Measurements from ENCODE around the gene MYO9A.
A peak's percentile ranks its signal among the peaks of the same experiment; 100 is the strongest.

Gene MYO9A

DNA sequence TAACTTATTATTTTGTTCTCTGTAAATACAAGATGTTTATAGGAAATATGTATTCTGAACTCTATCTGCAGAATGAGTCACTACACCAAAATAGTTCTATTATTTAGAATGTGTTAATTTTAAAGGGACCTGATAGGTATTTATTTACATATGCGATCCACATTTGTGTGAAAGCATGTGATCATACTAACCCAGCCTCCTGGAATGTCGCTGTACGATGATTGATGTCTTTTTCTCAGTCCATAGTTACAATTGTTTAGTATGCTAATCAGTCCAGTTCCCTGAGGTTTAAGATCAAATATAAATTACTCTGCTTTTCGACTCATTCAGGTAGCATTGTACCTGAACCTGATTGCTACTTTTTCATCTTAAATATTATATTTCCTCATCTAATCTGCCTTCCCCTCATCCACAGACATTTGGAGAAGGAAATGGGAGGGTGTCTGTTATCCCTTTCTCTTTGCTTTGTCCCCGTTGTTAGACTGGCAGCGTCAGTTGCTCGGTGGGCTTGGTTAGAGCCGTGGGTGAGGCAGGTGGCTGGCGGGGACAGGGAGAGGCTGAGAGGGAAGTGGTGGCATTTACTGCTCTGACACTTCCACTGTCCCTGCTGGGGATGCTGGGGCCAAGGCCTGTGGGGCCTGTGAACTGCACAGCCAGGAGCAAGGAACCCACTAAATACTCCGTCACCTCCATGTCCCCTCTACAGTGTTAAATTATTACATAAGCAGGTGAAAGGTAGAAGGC is 335.4 kb downstream of the MYO9A start:
- no peak for DNase-seq (ENCODE audit: low read depth)

DNA sequence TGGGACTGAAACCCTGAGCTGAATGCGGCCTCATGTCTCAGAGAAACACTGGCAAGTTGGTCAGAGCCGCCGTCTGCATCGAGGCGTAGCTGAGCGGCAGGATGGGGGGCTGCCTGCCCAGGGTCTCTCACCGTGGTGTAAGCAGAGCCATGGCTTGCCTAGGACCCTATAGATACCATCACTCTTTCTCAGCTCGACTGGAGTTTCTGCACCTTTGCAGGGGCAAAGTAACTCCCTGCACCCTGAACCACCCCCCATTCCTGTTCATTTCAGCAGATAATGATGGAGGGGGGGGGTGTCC is 336.0 kb downstream of the MYO9A start:
- DNase-seq (ENCODE audit: low read depth), result no peak

DNA sequence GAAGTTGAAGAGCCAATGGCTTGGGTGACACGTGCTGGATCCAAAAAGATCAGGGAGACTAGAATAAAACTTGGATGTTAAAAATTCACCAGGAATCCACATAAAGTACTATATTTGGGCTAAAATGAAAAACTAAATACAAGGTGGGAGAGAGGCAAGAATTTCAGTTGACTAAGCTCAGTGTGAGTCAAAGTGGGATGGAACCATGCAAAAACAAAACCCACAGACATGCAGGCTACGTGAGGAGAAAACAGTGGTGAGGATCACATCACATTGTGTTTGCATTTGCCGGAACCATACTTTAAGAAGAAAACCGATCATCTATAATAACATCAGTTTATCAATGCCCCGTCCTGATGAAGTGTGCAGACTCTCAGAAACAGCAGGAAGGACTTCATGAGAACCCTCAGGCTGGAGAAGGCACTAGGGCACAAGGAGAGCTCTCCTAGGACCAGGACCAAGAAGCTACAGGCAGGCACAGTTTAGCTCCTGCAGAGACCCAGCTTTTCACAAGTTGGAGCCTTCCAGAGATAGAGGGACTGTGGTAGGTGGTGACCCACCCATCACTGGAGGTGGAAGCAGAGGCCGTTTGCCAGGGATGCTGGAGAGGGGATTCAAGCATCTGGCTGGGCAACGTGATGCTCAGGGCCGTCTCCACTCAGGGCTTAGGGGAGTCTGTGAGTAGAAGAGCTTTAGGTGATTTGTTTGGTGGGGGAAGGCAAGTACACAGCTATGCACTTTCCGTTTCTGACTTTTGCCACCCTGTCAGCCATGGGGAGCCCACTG is 336.6 kb downstream of the MYO9A start:
- peak; percentile 65 for DNase-seq (ENCODE audit: low read depth)

DNA sequence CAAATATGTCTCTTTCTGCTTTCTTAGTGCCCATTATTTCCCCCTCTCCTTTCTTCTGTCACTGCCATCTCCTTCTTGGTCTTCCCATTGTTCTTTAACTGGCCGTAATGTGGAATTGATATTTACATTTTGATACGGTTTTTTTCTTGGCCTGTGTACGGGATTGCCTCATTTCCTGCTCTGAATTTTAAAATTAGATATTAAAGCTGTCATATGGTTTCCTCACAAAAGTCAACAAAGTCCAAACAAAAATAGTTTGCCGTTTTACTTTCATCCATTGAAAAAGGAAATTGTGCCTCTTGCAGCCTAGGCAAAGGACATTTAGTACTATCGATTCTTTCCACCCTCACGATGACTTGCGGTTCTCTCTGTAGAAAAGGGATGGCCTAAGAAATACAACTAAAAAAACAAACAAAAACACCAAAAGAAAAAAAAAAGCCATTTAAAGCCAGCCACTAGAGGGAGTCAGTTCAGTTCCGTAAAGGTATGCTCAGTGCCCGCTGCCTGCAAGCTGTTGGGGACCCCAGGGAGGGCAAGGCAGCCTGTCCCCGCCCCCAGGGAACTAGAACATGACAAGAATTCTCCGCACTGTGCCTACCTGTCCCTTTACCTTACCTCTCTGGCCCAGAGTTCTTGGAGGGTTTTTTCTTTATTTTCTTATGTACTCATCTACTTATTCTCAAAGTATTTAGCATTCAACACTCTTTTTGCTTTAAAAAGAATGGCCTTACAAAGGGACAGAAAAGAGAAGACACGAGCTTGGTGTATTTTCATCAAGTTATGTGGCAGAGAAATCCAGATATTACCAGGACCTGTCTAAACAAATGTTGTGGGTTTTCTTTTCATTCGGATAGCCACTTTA is 337.6 kb downstream of the MYO9A start:
- peak; percentile 79 for DNase-seq (ENCODE audit: low read depth)

DNA sequence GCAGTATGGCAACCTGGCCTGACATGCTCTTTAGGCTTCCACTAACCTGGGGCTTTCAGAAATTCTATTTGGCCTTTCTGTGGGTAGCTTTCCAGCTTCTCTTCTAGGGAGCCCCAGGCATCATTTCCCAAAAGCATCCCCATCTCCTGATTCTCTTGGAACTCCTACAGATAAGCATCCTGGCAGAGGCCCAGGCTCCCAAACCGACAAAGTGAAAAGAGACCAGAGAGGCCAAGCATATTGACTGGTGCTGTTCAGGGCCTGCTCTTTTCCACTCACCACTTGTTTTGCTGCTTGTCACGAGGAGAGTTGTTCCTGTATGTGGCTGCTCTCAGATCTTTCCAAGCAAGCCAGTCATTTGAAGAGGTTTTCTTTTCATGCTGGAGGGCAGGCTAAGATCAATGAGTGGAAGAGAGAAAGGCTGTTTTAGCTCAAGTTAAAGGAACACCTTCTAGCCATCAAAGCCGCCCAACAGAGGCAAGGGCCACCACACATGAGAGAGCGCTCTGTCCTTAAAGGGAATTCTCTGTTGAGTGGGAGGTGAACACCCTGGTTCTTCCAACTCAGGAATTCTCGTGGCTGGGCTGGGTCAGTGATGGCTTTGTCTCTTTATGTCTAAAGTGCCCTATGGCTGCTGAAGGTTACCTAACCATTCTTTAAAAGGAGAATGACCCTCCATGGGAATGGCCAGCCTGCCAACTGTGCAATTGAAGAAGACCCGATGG is 338.7 kb downstream of the MYO9A start:
- DNase-seq (ENCODE audit: low read depth), result no peak

DNA sequence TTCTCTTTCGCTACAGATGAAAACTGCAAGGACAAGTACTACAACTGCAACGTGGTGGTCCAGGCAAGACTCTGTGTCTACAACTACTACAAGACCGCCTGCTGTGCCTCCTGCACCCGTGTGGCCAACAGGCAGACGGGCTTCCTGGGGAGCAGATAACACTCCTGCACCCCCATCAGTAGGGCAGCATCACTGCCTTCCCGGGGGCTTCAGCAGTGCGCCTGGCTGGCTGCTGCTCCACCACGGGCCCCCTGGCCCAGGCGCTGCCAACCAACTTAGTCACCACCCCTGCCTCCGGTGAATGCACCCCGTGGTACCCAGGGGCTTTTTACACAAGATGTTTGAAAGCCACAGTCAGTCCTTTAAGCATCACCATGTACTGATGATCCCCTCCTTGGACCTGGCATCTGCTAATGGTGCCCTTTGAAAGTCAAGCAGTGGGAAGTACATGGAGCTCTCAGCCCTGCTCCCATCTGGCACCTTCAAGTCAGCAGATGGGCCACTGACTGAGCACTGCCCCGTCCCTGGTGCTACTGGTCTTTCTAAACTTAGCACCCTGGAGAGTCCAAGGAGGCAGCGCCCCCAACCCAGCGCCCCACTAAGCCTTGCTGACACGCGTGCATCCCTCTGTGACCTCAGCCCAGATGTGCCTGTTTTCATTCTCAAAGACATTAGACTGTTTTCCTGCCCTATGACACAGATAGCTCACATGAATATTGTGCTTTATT is 340.6 kb downstream of the MYO9A start:
- DNase-seq (ENCODE audit: low read depth), result no peak

DNA sequence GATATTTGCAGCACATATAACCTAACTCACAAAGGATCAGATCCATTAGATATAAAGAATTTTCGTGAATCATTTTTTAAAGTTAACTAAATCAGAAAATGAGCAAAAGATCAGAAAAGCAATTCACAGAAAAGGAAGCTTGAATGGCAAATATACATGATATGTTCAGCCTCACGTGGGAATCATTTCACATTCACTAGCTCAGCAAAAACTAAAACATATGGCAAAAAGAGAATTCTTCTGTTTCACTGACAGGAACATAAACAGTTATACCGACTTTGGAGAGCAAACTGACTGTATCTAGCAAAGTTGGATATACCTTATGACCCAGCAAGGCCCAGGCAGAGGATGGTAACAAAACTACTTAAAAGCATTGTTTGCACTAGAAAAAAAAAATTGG is 341.6 kb downstream of the MYO9A start:
- no peak for DNase-seq (ENCODE audit: low read depth)

DNA sequence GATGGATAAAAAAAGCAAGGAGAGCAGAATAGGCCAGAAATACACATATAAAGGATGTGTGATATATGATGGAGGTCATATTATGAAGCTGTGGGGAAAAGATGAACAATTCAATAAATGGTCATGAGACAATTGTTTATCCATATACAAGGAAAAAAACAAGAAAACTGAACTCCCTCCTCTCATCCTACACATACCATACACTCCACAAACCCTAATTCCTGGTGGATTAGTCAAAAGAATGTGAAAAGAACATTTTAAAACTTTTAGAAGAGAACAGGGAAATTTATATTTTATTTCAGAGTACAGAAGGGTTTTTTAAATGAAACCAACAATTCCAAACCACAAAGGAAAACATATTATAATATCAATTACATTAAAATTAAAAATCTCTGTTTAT is 342.1 kb downstream of the MYO9A start:
- DNase-seq (ENCODE audit: low read depth), result peak; percentile 44

DNA sequence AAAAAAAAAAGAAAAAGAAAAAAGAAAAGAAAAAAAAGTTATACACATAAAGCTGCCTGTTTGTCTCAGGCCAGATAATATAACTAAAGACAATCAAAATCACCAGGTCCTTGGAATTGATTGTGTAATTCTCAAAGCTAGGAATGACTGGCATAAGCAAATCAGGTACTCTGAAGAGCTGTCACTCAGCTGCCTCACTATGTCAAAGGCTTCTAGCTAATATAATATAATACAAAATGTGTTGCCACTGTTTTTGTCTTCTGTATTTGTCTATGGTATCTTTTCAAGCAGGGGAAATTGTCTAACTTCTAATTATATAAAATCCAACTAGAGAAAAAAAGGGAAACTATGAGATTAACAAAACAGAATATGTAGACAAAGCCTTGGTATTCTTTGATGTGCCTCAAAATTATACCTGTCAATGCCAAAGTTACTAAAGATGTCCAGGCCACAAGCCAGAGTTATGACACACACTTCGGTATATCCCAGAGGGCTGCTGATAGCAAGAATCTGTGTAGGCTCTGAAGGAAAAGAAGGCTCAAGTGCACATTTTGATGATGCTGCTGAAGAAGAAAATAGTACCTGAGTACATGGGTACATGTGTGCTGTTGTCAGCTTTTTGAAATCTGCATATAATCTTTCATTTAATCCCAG is 344.6 kb downstream of the MYO9A start:
- DNase-seq (ENCODE audit: low read depth), result no peak
